ENCODE data around the gene GPR50.

The GPR50 gene

DNA sequence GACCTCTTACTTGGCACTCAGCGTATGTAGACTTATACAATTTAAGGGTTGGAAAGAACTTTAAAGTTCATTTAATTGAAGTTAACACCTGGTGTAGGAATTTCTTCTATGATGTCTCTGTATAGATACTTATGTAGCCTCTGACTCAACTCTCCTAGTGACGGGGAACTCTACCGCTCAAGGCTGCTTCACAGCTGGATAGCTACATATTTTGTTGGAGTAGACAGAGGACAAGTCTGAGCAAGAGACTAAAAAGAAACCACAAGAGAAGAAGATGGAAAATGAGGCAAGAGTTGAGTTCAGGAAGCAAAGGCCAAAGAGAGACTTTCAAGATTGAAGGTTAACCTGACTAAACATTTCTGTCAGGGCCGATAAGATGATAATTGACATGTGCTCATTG lies 52.6 kb downstream of the GPR50 start:
- no peak for DNase-seq

Data from activated T-cell treated with anti-CD3 and anti-CD28 coated beads, Interleukin-2, amount 50 U/mL, for 1 hour (primary cell).